GM12872 (cell line): ENCODE data around the gene VIPAS39.

Experiments used
- TF ChIP-seq, protein P1 (sequence below): IDR thresholded peaks from 3 replicates; pipeline ENCODE4 v1.5.1; 2011; ENCODE audit warnings: low read depth, mild to moderate bottlenecking, low read length, moderate library complexity; ENCODE audit not compliant: insufficient read depth

The VIPAS39 gene

DNA sequence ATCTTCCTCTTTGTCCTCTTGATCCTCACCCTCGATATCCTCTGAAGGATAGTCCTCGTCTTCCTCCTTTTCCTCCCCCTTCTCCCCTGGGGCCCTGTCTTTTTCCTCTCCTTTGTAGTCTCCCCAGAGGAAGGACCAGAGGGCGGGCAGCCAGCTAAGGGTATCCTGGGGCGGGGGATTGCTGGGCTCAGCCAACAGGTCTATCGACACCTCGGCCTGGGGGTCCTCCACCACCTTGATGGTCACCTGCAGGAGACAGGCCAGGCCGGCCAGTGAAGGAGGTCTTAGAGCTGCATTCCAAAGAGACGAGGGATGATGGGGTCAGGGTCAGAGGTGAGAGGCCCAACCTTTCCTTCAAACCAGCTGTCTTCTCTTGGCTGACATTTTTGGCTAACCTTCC lies 25.0 kb upstream of the VIPAS39 start:
- TF ChIP-seq, protein P1, sequence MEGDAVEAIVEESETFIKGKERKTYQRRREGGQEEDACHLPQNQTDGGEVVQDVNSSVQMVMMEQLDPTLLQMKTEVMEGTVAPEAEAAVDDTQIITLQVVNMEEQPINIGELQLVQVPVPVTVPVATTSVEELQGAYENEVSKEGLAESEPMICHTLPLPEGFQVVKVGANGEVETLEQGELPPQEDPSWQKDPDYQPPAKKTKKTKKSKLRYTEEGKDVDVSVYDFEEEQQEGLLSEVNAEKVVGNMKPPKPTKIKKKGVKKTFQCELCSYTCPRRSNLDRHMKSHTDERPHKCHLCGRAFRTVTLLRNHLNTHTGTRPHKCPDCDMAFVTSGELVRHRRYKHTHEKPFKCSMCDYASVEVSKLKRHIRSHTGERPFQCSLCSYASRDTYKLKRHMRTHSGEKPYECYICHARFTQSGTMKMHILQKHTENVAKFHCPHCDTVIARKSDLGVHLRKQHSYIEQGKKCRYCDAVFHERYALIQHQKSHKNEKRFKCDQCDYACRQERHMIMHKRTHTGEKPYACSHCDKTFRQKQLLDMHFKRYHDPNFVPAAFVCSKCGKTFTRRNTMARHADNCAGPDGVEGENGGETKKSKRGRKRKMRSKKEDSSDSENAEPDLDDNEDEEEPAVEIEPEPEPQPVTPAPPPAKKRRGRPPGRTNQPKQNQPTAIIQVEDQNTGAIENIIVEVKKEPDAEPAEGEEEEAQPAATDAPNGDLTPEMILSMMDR = no peak

DNA sequence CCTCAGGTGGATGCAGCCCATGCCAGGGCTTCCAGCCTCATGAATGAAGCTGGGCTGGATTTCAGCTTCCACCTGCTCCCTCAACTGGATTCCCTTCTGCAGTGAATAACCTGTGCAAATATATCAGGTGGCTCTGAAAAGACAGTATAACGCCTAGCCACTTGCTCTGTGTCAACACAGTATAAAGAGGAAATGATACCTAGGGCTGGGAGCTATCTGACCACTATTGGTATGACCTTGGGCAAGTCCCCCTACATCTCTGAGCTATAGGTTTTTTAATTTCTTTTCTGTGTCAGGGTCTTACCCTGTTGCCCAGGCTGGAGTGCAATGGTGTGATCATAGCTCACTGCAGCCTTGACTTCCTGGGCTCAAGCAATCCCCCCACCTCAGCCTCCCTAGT lies 21.4 kb upstream of the VIPAS39 start:
- TF ChIP-seq, protein P1 = no peak

DNA sequence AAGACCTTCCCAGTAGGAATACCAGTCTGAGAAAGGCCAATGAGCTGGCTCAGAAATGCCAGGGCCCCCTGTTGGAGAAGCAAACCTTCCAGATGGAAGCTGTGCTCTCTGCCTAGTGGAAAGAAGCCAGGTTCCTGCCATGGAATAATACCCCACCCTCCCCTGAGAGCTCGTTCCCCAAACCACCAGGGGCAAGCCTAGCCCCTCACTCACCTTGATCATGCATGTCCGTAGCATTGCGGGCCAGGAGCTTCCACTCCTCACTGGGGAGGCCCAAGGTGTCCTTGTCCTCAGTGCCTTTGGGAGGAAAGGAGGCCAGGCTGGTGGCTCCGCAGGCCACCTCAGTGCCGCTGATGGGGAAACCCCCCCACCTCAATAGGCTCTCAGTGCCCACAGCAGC lies 20.6 kb upstream of the VIPAS39 start:
- TF ChIP-seq, protein P1 = no peak

DNA sequence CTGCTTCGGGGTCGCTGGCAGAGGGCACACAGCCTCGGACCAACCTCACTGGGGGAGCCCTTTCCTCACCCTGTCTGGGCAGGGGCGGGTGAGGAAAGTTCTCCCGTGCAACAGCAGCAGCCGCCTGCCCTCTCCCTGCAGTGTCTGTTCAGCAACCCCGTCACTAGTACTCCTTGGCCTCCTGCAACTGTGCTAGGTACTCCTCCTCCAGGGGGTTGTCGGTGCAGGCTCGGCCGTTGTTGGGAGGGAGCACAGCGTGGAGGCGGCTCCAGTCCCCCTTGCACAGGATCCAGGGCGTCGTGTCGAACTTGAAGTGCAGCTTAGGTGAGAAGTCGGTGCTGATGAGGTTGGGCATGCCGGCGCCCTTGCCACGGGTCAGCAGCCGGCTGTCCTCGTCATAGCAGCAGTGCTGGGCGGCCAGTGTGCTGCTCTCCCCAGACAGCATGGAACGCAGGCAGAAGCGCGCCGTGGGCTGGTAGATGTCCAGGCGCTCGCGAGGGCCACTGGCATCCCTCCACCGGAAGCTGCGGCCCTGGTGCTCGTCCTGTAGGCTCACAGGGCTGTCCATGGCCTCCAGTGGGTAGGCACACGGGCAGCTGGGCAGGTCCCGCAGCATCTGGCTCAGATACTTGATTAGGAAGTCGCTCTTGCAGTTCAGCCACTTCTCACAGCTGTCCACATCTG lies 18.2 kb upstream of the VIPAS39 start:
- TF ChIP-seq, protein P1 = no peak

DNA sequence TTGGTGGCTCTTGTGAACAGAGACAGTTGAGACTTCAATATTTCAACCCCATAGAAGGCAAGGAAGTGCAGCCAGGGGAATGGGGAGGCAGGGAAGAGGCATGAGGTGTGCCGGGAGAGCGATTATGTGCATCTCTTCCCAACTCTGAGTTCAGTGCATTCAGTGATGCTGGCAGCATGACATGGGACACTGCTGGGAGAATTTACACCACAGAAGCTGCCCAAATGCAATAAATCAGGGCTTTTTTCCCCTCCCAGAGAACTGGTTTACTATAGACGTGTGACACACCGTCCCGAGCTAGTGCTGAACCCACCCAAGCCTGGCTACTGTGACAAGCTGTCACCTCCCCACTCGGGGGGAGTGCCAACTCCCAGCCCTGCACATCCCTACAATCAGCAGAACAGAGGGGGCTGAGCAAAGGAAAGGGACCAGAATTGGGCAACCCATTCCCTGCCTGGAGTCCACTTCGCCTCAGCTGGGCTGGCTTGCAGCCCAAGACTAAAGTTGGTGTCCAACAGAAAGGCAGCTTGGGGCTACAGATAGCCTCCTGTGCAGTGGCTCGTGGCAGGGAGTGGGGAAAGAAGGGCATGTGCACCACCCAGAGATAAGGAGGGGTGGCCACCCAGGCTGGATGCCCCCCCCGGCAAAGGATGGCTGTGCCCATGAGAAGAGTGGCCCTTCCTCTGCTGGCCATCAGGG lies 17.2 kb upstream of the VIPAS39 start:
- TF ChIP-seq, protein P1 = no peak

DNA sequence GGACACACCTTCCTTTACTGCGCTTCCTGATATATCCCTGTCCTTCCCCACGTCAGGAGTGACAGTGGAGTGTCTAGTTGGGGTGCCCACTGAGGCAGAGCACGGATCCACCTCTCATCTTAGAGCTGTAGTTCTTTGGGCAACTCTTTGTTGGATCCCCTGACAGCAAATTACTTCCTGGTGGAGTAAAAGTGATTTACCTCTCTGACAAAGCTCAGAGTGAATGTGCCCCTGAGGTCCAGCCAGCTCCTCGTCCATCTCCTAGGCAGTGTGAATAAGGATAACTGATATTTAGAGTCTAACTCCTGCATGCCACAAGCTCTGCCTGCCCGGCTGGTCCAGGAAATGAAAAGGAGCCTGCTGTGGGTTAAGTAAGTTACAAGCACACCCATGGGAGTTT lies 16.5 kb upstream of the VIPAS39 start:
- TF ChIP-seq, protein P1 = no peak

DNA sequence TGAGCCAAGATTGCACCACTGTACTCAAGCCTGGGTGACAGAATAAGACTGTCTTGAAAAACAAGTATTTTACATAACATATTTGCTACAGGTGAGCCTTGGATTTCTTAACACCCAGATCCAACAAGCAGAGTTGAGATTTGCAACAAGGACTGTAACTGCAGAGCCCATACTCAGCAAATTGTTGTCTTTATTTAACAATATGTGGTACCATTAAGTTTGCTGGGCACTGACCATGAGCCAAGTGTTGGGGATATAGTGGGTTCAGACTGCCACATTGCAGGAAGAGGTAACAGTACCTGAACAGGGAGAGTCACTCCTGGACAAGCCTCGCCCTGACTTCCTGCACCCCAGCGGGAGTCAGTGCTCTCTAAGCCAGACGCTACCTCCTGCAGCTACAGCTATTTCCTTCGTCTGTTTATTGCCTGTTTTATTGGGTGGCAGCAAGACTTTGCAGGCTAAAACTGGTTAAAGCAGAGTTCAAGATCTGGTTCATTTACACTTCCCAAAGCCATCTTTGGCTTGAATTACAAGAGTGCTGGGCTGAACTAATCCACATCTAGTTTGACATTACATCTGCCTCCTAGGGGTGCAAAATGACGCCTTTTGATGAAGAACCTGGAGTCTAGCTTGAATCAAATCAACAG lies 12.9 kb upstream of the VIPAS39 start:
- TF ChIP-seq, protein P1 = no peak
